Prostate gland (tissue), 2 donors: ENCODE results near the gene TFEB. TPM values are rescaled to one million over a fixed set of nuclear protein-coding genes. Genes with fewer than 3 reads are reported as not detected.

Experiments
- DNase-seq: peaks from one replicate; pipeline ENCODE4 v3.0.0-alpha.2; 2019; ENCODE audit warnings: low spot score
- H3K27ac ChIP-seq, 2 donors: fragments of 200-600 bp; sonication (generic); 2 replicates each; pipeline ENCODE4 v1.5.1; 2017 to 2019
- H3K27me3 ChIP-seq: fragments of 200-600 bp; sonication (generic); replicated peaks from 2 replicates; pipeline ENCODE4 v1.5.1; 2019; ENCODE audit not compliant: insufficient read depth
- H3K36me3 ChIP-seq, 2 donors: fragments of 200-600 bp; sonication (generic); 1 replicate in 1 of 2; 2 replicates in 1 of 2; pipeline versions ENCODE4 v1.5.1 to v1.8.1; 2017 to 2019
- H3K4me1 ChIP-seq: fragments of 200-600 bp; sonication (generic); replicated peaks from 2 replicates; pipeline ENCODE4 v1.5.1; 2019
- H3K4me3 ChIP-seq, 2 donors: fragments of 200-600 bp; sonication (generic); 2 replicates each; pipeline ENCODE4 v1.5.1; 2017 to 2019
- H3K9me3 ChIP-seq: fragments of 200-600 bp; sonication (generic); 2 replicates; pipeline ENCODE4 v1.5.1; 2017
- POLR2A ChIP-seq: fragments of 450-650 bp; IDR thresholded peaks from one replicate; pipeline ENCODE4 v1.6.1; 2016; ENCODE audit warnings: antibody characterized with exemption, mild to moderate bottlenecking
- POLR2AphosphoS5 ChIP-seq: sonication (generic); formaldehyde crosslinking; IDR thresholded peaks from one replicate; pipeline ENCODE4 v1.6.1; 2017; ENCODE audit warnings: antibody characterized with exemption
- WGBS: methylation state at CpG from one replicate; pipeline ENCODE4 v1.1.5; 2018; 5-methylcytosine and 5-hydroxymethylcytosine counted together
- intact Hi-C: fragments of 100-400 bp; cut with DNase I; formaldehyde crosslinking; loops from one replicate; pipeline ENCODE4 v1.14.2; 2022
- total RNA-seq, 2 donors: library from RNA; depleted of rRNA; stranded (reverse); fragments of >200 nt; gene quantifications; one replicate each; pipeline ENCODE4 v1.1.0, GENCODE V29; 2016
- TF ChIP-seq, protein P1 (sequence below), 4 experiments: fragments of 200-600 bp in 2 of 4; fragments of 450-650 bp in 2 of 4; sonication (generic) in 2 of 4; IDR thresholded peaks; 1 replicate in 3 of 4; 2 replicates in 1 of 4; pipeline ENCODE4 v1.5.1; 2016 to 2019; ENCODE audit warnings: antibody characterized with exemption in 4 of 4, mild to moderate bottlenecking in 2 of 4, moderate library complexity in 2 of 4

Gene TFEB
- total RNA-seq, 2 donors from 2014 or later = 28.4 to 31.2 TPM

DNA sequence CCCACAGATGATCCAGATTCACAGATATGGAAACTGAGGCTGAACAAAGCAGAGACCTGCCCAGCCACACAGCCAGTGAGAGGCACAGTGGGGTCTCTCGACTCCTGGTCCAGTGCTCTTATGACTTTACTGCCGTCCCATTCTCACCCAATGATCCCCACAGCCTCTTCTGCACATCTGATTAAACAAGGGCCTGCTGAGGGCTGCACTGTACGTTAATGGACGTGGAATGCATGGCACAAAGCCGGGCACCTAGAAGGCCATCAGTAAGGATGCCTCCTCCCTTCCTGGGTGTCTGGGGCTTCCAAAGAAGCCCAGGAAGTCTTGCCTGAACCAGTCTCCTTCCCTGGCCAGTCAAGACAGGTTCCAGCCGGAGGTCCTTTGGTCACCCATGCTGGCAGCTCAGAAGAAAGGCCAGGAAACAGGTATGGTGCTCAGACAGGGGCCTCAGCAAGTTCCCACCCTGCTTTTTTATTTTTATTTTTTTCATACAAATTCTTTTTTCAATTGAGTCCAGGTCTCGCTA, 3.8 kb downstream of the TFEB start:
- Histone ChIP-seq H3K27me3 (no peaks in the 10 kb centered on the region), H3K4me1 (peaks cover 49% of the 10 kb centered on the region), H3K27ac (peak overlapping the region in 1 of 2 donors; percentile 99), H3K9me3 (no peaks in the 10 kb centered on the region), H3K36me3 (no peaks in the 10 kb centered on the region), H3K4me3 (peak overlapping the region in 1 of 2 donors; percentile 96)
- no peak for DNase-seq
- TF ChIP-seq, protein P1, sequence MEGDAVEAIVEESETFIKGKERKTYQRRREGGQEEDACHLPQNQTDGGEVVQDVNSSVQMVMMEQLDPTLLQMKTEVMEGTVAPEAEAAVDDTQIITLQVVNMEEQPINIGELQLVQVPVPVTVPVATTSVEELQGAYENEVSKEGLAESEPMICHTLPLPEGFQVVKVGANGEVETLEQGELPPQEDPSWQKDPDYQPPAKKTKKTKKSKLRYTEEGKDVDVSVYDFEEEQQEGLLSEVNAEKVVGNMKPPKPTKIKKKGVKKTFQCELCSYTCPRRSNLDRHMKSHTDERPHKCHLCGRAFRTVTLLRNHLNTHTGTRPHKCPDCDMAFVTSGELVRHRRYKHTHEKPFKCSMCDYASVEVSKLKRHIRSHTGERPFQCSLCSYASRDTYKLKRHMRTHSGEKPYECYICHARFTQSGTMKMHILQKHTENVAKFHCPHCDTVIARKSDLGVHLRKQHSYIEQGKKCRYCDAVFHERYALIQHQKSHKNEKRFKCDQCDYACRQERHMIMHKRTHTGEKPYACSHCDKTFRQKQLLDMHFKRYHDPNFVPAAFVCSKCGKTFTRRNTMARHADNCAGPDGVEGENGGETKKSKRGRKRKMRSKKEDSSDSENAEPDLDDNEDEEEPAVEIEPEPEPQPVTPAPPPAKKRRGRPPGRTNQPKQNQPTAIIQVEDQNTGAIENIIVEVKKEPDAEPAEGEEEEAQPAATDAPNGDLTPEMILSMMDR (IDR thresholded peaks at IDR 0.05) = no peak
- no peak for TF ChIP-seq POLR2AphosphoS5
- intact Hi-C loops = no loop called here
- 85% methylated on average over 7 of the region's 7 CpGs for WGBS

DNA sequence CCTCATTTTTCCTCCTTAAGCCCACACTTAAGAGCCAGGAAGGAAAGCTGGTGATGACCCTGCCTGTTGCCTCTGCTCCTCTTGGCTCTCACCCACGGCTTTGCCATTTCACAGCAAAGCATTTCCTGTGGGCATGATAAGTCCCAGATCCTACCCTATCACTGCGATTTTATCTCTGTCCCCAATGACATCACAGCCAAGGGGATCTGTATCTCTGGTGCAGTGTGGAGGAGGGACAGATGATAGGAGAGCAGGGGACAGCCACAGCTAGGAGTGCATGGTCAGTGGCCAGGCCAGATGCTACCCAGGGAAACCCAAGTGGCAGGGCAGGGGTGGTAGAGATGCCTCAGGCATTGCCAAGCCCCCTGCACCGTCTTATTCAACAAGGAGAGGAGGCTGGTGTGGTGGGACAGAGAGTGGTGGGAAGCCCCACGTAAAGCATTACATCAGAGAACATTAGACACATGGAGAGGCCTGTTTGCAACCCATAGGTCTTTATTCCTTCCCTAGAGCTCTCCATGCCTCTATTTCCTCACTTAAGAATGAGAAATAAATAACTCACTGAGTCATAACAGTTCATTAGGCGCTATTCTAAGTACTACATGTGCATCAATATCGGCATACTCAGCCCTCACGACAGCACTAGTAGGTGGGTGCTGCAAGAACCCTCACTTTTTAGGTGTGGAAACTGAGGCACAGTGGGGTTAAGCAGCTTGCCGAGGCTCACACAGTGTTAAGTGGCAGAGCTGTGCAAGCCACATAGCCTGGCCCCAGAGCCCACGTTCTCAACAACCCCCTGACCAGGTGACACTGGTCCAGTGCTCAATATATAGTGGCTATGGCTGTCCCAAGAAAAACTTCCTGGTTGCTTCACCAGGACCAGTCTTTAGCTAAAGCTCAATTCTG, 4.6 kb downstream of the TFEB start:
- Histone ChIP-seq H3K4me1 (peaks cover 49% of the 10 kb centered on the region), H3K36me3 (no peaks in the 10 kb centered on the region), H3K27me3 (no peaks in the 10 kb centered on the region), H3K9me3 (no peaks in the 10 kb centered on the region), H3K4me3 (no peak overlapping the region), H3K27ac (peak overlapping the region in 1 of 2 donors; percentile 89)
- no peak for DNase-seq
- intact Hi-C loops = no loop called here
- 78% methylated on average over 9 of the region's 9 CpGs for WGBS
- TF ChIP-seq POLR2A (no peak), POLR2AphosphoS5 (no peak)
- TF ChIP-seq, protein P1 (IDR thresholded peaks at IDR 0.05) = no peak

DNA sequence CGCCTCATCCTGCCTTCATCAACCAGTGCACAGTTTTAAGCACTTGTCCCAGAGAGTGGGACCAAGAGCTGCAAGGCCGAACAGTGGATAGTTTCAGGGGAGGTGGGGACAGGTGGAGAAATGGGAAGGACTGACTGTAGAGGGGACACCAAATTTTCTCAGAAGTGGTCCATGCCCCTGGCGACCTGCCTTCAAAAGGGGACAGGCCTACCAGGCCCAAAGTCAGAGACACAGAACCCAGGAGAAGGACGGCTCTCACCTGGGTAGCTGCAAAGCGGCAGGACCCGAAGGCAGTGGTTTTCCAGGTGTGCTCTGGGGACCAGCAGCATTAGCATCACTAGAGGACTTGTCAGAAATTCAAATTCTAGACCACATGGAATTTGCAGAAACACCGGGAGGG, 5.8 kb downstream of the TFEB start:
- WGBS = 93% methylated on average over 7 of the region's 7 CpGs
- intact Hi-C loops = no loop called here
- Histone ChIP-seq H3K9me3 (no peaks in the 10 kb centered on the region), H3K36me3 (no peaks in the 10 kb centered on the region), H3K4me1 (peaks cover 49% of the 10 kb centered on the region), H3K27ac (peak overlapping the region; percentile 79 to 89), H3K27me3 (no peaks in the 10 kb centered on the region), H3K4me3 (no peak overlapping the region)
- TF ChIP-seq POLR2AphosphoS5 (no peak), POLR2A (no peak)
- TF ChIP-seq, protein P1 (IDR thresholded peaks at IDR 0.05) = no peak
- no peak for DNase-seq

DNA sequence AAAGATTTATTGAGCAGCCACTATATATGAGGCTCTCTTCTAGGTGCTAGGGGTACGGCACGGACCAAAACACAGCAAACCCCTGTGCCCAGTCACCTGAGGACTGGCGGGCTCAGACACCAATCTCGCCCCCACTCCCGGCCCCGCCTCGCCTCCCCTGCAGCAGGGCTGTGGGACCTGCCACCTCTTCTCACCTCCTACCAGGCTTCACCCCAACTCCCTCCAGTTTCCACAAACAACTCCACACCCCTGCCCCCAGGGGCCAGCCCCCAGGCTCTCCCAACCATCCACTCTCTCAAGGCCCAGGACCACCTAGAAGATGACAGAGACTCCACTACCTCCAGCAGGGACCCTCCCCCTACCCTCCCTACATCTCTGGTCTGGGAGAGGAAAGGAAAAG, 6.5 kb downstream of the TFEB start:
- Histone ChIP-seq H3K4me3 (no peak overlapping the region), H3K27ac (peak overlapping the region; percentile 79 to 89), H3K4me1 (peaks cover 49% of the 10 kb centered on the region), H3K36me3 (no peaks in the 10 kb centered on the region), H3K9me3 (no peaks in the 10 kb centered on the region), H3K27me3 (no peaks in the 10 kb centered on the region)
- DNase-seq = no peak
- WGBS = 82% methylated on average over 7 of the region's 7 CpGs
- intact Hi-C loops = no loop called here
- TF ChIP-seq POLR2A = no peak
- TF ChIP-seq, protein P1 (IDR thresholded peaks at IDR 0.05) = no peak
- no peak for TF ChIP-seq POLR2AphosphoS5
